Right atrium auricular region (tissue), 2 donors: ENCODE data around the gene PHF8. TPM values are rescaled to one million over a fixed set of nuclear protein-coding genes. Genes with fewer than 3 reads are reported as not detected.

ENCODE experiments used
- DNase-seq: peaks from one replicate; pipeline ENCODE4 v3.0.0-alpha.2; 2019; ENCODE audit warnings: low spot score
- H3K27ac ChIP-seq, 2 donors: fragments of 200-600 bp; sonication (generic); 1 replicate in 1 of 2; 2 replicates in 1 of 2; pipeline ENCODE4 v1.5.1; 2016 to 2019
- H3K27me3 ChIP-seq, 2 donors: fragments of 200-600 bp; sonication (generic); one replicate each; pipeline versions ENCODE4 v1.5.1 to v1.6.0; 2017 to 2019
- H3K36me3 ChIP-seq: fragments of 200-600 bp; sonication (generic); one replicate; pipeline ENCODE4 v1.5.1; 2016
- H3K4me1 ChIP-seq, 2 donors: fragments of 200-600 bp; sonication (generic); one replicate each; pipeline versions ENCODE4 v1.5.1 to v1.6.0; 2017 to 2019
- H3K4me3 ChIP-seq, 2 donors: fragments of 200-600 bp; sonication (generic); 1 replicate in 1 of 2; 2 replicates in 1 of 2; pipeline ENCODE4 v1.5.1; 2017 to 2019; ENCODE audit warnings: mild to moderate bottlenecking in 1 of 2, moderate library complexity in 1 of 2
- H3K9me3 ChIP-seq, 2 donors: fragments of 200-600 bp; sonication (generic); one replicate each; pipeline ENCODE4 v1.5.1; 2019
- CTCF ChIP-seq, 2 donors: fragments of 200-600 bp; sonication (generic); IDR thresholded peaks; one replicate each; pipeline ENCODE4 v1.5.1; 2019; ENCODE audit warnings: antibody characterized with exemption in 2 of 2
- total RNA-seq, 2 donors: library from RNA; depleted of rRNA; stranded (reverse); fragments of >200 nt; gene quantifications; one replicate each; pipeline ENCODE4 v1.1.0, GENCODE V29; 2016

The PHF8 gene
- 10 to 100 TPM in 1 of 2 donors, 1 to 10 TPM in 1; 7.8 to 12.7 TPM for total RNA-seq

- Histone ChIP-seq H3K27ac (peak within 1 kb of the TSS; percentile 88 to 94), H3K36me3 (peaks cover 11% of the 10 kb centered on the region), H3K4me1 (no peaks in the 10 kb centered on the region), H3K27me3 (no peaks in the 10 kb centered on the region), H3K4me3 (peak within 1 kb of the TSS; percentile 54 to 66), H3K9me3 (no peaks in the 10 kb centered on the region)
- DNase-seq: peak; percentile 94
- TF ChIP-seq CTCF (IDR thresholded peaks at IDR 0.05): no peak
Observed at GRCh38 chrX:54044126-54044876, at the start of gene PHF8. PHF8 (minus strand) TSS chrX:54044473; CDS start chrX:54042728, 1,745 bp downstream.

- Histone ChIP-seq H3K9me3 (no peaks in the 10 kb centered on the region), H3K27me3 (no peaks in the 10 kb centered on the region), H3K4me1 (no peaks in the 10 kb centered on the region), H3K4me3 (no peak overlapping the region), H3K27ac (no peak overlapping the region), H3K36me3 (peaks cover 4% of the 10 kb centered on the region)
- no peak for TF ChIP-seq CTCF (IDR thresholded peaks at IDR 0.05)
- DNase-seq: no peak
Observed at GRCh38 chrX:54093571-54093970, 49.3 kb upstream of the PHF8 start.

- Histone ChIP-seq H3K27ac (no peak overlapping the region), H3K36me3 (peaks cover 4% of the 10 kb centered on the region), H3K4me3 (no peak overlapping the region), H3K27me3 (no peaks in the 10 kb centered on the region), H3K4me1 (no peaks in the 10 kb centered on the region), H3K9me3 (no peaks in the 10 kb centered on the region)
- TF ChIP-seq CTCF (IDR thresholded peaks at IDR 0.05): no peak
- no peak for DNase-seq
Observed at GRCh38 chrX:54093159-54093558, 48.9 kb upstream of the PHF8 start.

- no peak overlapping the region for H3K4me3 ChIP-seq
- no peak overlapping the region for H3K27ac ChIP-seq
- no peak for DNase-seq
- H3K9me3 ChIP-seq: no peaks in the 10 kb centered on the region
- no peaks in the 10 kb centered on the region for H3K27me3 ChIP-seq
- no peaks in the 10 kb centered on the region for H3K4me1 ChIP-seq
- TF ChIP-seq CTCF (IDR thresholded peaks at IDR 0.05): no peak
- H3K36me3 ChIP-seq: peaks cover 4% of the 10 kb centered on the region
Observed at GRCh38 chrX:54090880-54091279, 46.6 kb upstream of the PHF8 start.

- Histone ChIP-seq H3K36me3 (peaks cover 12% of the 10 kb centered on the region), H3K4me1 (no peaks in the 10 kb centered on the region), H3K27me3 (no peaks in the 10 kb centered on the region), H3K27ac (no peak overlapping the region), H3K4me3 (no peak overlapping the region), H3K9me3 (no peaks in the 10 kb centered on the region)
- DNase-seq: no peak
- TF ChIP-seq CTCF (IDR thresholded peaks at IDR 0.05): no peak
Observed at GRCh38 chrX:54089191-54089590, 44.9 kb upstream of the PHF8 start.

GRCh38 chrX:54087661-54088060 lies 43.4 kb upstream of the PHF8 start:
- Histone ChIP-seq H3K4me1 (no peaks in the 10 kb centered on the region), H3K4me3 (no peak overlapping the region), H3K9me3 (no peaks in the 10 kb centered on the region), H3K27ac (no peak overlapping the region), H3K36me3 (peaks cover 12% of the 10 kb centered on the region), H3K27me3 (no peaks in the 10 kb centered on the region)
- no peak for TF ChIP-seq CTCF (IDR thresholded peaks at IDR 0.05)
- DNase-seq: no peak
